ENCODE data around the gene KIAA0753. TPM values are rescaled to one million over a fixed set of nuclear protein-coding genes. Genes with fewer than 3 reads are reported as not detected.

Gene KIAA0753
- total RNA-seq, 6 donors from 2014 or later = 12.4 to 58.7 (median 19.7) TPM

GRCh38 chr17:6555331-6556120, 85.0 kb downstream of the KIAA0753 start:
- Histone ChIP-seq H3K27ac (peak overlapping the region; percentile 35 to 83 (median 66)), H3K4me1 (peaks cover 12 to 41% (median 25%) of the 10 kb centered on the region in 4 donors), H3K4me3 (peak overlapping the region; percentile 15 to 66 (median 63)), H3K36me3 (no peaks in the 10 kb centered on the region), H3K9me3 (no peaks in the 10 kb centered on the region), H3K27me3 (peaks cover 0 to 8% (median 4%) of the 10 kb centered on the region in 4 donors)
- peak; percentile 27 to 40 for ATAC-seq (ENCODE audit: low FRiP score in 2 of 2)
- 2 to 3% methylated on average over 24 to 25 of the region's 56 CpGs for WGBS, 2 donors
- TF ChIP-seq POLR2A (IDR thresholded peaks at IDR 0.05) (peak in 1 of 4 donors; percentile 40), EP300 (IDR thresholded peaks at IDR 0.05) (no peak)
- peak; percentile 49 to 85 for DNase-seq

GRCh38 chr17:6554871-6555330, 85.6 kb downstream of the KIAA0753 start:
- ATAC-seq (ENCODE audit: low FRiP score in 2 of 2) (peak in 1 of 2 donors; percentile 0), DNase-seq (no peak)
- Histone ChIP-seq H3K36me3 (no peaks in the 10 kb centered on the region), H3K4me1 (peaks cover 12 to 41% (median 25%) of the 10 kb centered on the region in 4 donors), H3K9me3 (no peaks in the 10 kb centered on the region), H3K27ac (peak overlapping the region; percentile 35 to 83 (median 66)), H3K27me3 (peaks cover 0 to 8% (median 4%) of the 10 kb centered on the region in 4 donors), H3K4me3 (peak overlapping the region in 3 of 4 donors; percentile 63 to 66 (median 63))
- WGBS, 2 donors = 32 to 39% methylated on average over 6 to 12 of the region's 12 CpGs
- no peak for TF ChIP-seq POLR2A (IDR thresholded peaks at IDR 0.05)
- TF ChIP-seq POLR2AphosphoS5 (IDR thresholded peaks at IDR 0.05) = no peak
- no peak for TF ChIP-seq EP300 (IDR thresholded peaks at IDR 0.05)
- no peak for TF ChIP-seq CTCF (IDR thresholded peaks at IDR 0.05)

GRCh38 chr17:6554342-6554741, 86.2 kb downstream of the KIAA0753 start:
- ATAC-seq (ENCODE audit: low FRiP score in 2 of 2) = no peak
- TF ChIP-seq POLR2AphosphoS5 (IDR thresholded peaks at IDR 0.05) (no peak), EP300 (IDR thresholded peaks at IDR 0.05) (no peak), CTCF (IDR thresholded peaks at IDR 0.05) (no peak), POLR2A (IDR thresholded peaks at IDR 0.05) (no peak)
- H3K27me3 ChIP-seq = peaks cover 0 to 8% (median 4%) of the 10 kb centered on the region in 4 donors
- 79 to 85% methylated on average over 4 of the region's 4 CpGs for WGBS, 2 donors
- H3K4me3 ChIP-seq = no peak overlapping the region
- DNase-seq = no peak
- no peaks in the 10 kb centered on the region for H3K9me3 ChIP-seq
- H3K27ac ChIP-seq = peak overlapping the region in 3 of 4 donors; percentile 63 to 83 (median 69)
- H3K36me3 ChIP-seq = no peaks in the 10 kb centered on the region
- H3K4me1 ChIP-seq = peaks cover 12 to 41% (median 25%) of the 10 kb centered on the region in 4 donors

- DNase-seq = peak in 1 of 2 donors; percentile 86
- peak in 1 of 4 donors; percentile 42 for TF ChIP-seq POLR2A (IDR thresholded peaks at IDR 0.05)
- TF ChIP-seq POLR2AphosphoS5 (IDR thresholded peaks at IDR 0.05) = no peak
- peak in 1 of 4 donors; percentile 5 for TF ChIP-seq EP300 (IDR thresholded peaks at IDR 0.05)
- peak overlapping the region in 1 of 4 donors; percentile 3 for H3K4me3 ChIP-seq
Observed at GRCh38 chr17:6551869-6552531, 88.5 kb downstream of the KIAA0753 start.

GRCh38 chr17:6551356-6551755, 89.2 kb downstream of the KIAA0753 start:
- DNase-seq (no peak), ATAC-seq (ENCODE audit: low FRiP score in 2 of 2) (no peak)
- Histone ChIP-seq H3K27ac (peak overlapping the region in 3 of 4 donors; percentile 49 to 89 (median 71)), H3K36me3 (no peaks in the 10 kb centered on the region), H3K4me1 (peaks cover 25 to 46% (median 32%) of the 10 kb centered on the region in 4 donors), H3K9me3 (no peaks in the 10 kb centered on the region), H3K27me3 (peaks cover 0 to 8% (median 4%) of the 10 kb centered on the region in 4 donors), H3K4me3 (no peak overlapping the region)
- 61 to 74% methylated on average over 5 of the region's 5 CpGs for WGBS, 2 donors
- TF ChIP-seq EP300 (IDR thresholded peaks at IDR 0.05) = no peak
- TF ChIP-seq POLR2A (IDR thresholded peaks at IDR 0.05) = no peak
- no peak for TF ChIP-seq POLR2AphosphoS5 (IDR thresholded peaks at IDR 0.05)
- no peak for TF ChIP-seq CTCF (IDR thresholded peaks at IDR 0.05)

More at GRCh38 chr17:6551869-6552531, 88.5 kb downstream of the KIAA0753 start:
- no peaks in the 10 kb centered on the region for H3K36me3 ChIP-seq
- 61 to 65% methylated on average over 7 to 10 of the region's 11 CpGs for WGBS, 2 donors
- peaks cover 25 to 50% (median 34%) of the 10 kb centered on the region in 4 donors for H3K4me1 ChIP-seq
- peaks cover 0 to 8% (median 4%) of the 10 kb centered on the region in 4 donors for H3K27me3 ChIP-seq
- peak; percentile 13 to 80 for ATAC-seq (ENCODE audit: low FRiP score in 2 of 2)
- no peaks in the 10 kb centered on the region for H3K9me3 ChIP-seq
- H3K27ac ChIP-seq = peak overlapping the region; percentile 48 to 89 (median 70)
